Measurements from ENCODE around the gene TSPAN3. TPM values are rescaled to one million over a fixed set of nuclear protein-coding genes. Genes with fewer than 3 reads are reported as not detected.

Gene TSPAN3
- total and polyA plus RNA-seq, 2 donors (not counting 3 experiments of a cell fraction or from before 2014, with no cell fraction given): 215 to 606 TPM

GRCh38 chr15:77081971-77082370, 11.1 kb upstream of the TSPAN3 start:
- Histone ChIP-seq H3K9ac (replicated peaks; ENCODE audit: extremely low read depth, insufficient read depth, low read length) (no peak overlapping the region), H3K79me2 (ENCODE audit: control insufficient read depth, insufficient read depth, low read length) (no peaks in the 10 kb centered on the region), H3K9me3 (replicated peaks; ENCODE audit: control insufficient read depth, insufficient read depth, low read length) (no peaks in the 10 kb centered on the region), H3K36me3 (ENCODE audit: control insufficient read depth in 2 of 2, extremely low read depth in 1 of 2, insufficient read depth in 2 of 2, low read length in 2 of 2) (no peaks in the 10 kb centered on the region), H3K4me1 (ENCODE audit: control insufficient read depth, extremely low read depth, insufficient read depth, low read length) (peaks cover 7% of the 10 kb centered on the region), H3K9me1 (replicated peaks; ENCODE audit: control insufficient read depth, extremely low read depth, insufficient read depth, low read length) (no peaks in the 10 kb centered on the region), H2AFZ (ENCODE audit: low read depth, low read length) (no peak overlapping the region), H4K20me1 (replicated peaks; ENCODE audit: control insufficient read depth, extremely low read depth, insufficient read depth, low read length) (no peaks in the 10 kb centered on the region), H3K27me3 (ENCODE audit: control insufficient read depth in 2 of 2, insufficient read depth in 2 of 2, low read length in 2 of 2) (no peaks in the 10 kb centered on the region), H3K4me3 (replicated peaks in 1 of 3; ENCODE audit: insufficient read depth in 1 of 3, low read depth in 1 of 3, low read length in 3 of 3) (no peak overlapping the region), H3K27ac (ENCODE audit: insufficient read depth, low read depth, low read length) (no peak overlapping the region), H3K4me2 (ENCODE audit: insufficient read depth, low read length) (no peak overlapping the region)
- ChIA-PET POLR2A (no interaction called here), CTCF (interaction anchor here (0.8 to 1.2 kb wide), 2 partner anchors 16 to 461 kb away, joined by 4 to 7 read pairs; no protein-coding TSS in a partner anchor)
- no peak for DNase-seq (ENCODE audit: low read depth, low spot score)
- FAIRE-seq: no peak
- BruUV-seq (replicated peaks): no TSS peak
- intact Hi-C loops (cut with micrococcal nuclease): no loop called here
- dilution Hi-C loops (cut with MboI; ENCODE audit: extremely low pct_ligation_motif_present, low sequenced_read_pairs): no loop called here
- TF ChIP-seq FOS (IDR thresholded peaks at IDR 0.05; ENCODE audit: borderline replicate concordance, insufficient read depth, low read length) (no peak), POLR2A (IDR thresholded peaks at IDR 0.05; ENCODE audit: low read depth, low read length) (no peak), GATA2 (IDR thresholded peaks at IDR 0.05; ENCODE audit: insufficient read depth, insufficient read length, low read depth, low read length) (no peak), EZH2 (IDR thresholded peaks at IDR 0.05; ENCODE audit: borderline replicate concordance, low read depth, low read length, severe bottlenecking) (no peak), JUN (IDR thresholded peaks at IDR 0.05; ENCODE audit: borderline replicate concordance, insufficient read depth, insufficient read length, low read depth) (no peak), MAX (IDR thresholded peaks at IDR 0.05; ENCODE audit: insufficient read depth, insufficient read length) (no peak), MYC (IDR thresholded peaks at IDR 0.05; ENCODE audit: low read depth, low read length) (no peak), POLR2AphosphoS5 (IDR thresholded peaks at IDR 0.05; ENCODE audit: insufficient read depth, low read depth, low read length) (no peak)
- TF ChIP-seq, protein P1, sequence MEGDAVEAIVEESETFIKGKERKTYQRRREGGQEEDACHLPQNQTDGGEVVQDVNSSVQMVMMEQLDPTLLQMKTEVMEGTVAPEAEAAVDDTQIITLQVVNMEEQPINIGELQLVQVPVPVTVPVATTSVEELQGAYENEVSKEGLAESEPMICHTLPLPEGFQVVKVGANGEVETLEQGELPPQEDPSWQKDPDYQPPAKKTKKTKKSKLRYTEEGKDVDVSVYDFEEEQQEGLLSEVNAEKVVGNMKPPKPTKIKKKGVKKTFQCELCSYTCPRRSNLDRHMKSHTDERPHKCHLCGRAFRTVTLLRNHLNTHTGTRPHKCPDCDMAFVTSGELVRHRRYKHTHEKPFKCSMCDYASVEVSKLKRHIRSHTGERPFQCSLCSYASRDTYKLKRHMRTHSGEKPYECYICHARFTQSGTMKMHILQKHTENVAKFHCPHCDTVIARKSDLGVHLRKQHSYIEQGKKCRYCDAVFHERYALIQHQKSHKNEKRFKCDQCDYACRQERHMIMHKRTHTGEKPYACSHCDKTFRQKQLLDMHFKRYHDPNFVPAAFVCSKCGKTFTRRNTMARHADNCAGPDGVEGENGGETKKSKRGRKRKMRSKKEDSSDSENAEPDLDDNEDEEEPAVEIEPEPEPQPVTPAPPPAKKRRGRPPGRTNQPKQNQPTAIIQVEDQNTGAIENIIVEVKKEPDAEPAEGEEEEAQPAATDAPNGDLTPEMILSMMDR (IDR thresholded peaks at IDR 0.05; ENCODE audit: extremely low read depth in 1 of 2, insufficient read depth in 1 of 2, low read depth in 1 of 2, low read length in 2 of 2): no peak

Measured in endothelial cell of umbilical vein (primary cell).